PC-3 (cell line): Measurements from ENCODE around the gene BTD. TPM values are rescaled to one million over a fixed set of nuclear protein-coding genes. Genes with fewer than 3 reads are reported as not detected.
"Not testable (repeated sequence)": the region's sequence is repeated elsewhere in the genome, so short reads cannot be mapped to it uniquely, and the experiment has no call there.

Experiments used
- ATAC-seq: fragments of 200-7000 bp; cut with Tn5 transposase; 2 replicates; pipeline ENCODE4 v1.9.1; 2020; ENCODE audit warnings: mild to moderate bottlenecking, moderate library complexity
- BruUV-seq: library from RNA; stranded (reverse); fragments of 400-500 nt; replicated peaks from 2 replicates; lab custom pipeline; 2021; lab: Mats Ljungman, UMichigan
- CTCF ChIA-PET: fragments of 300-600 bp; sonication (Branson Sonifier 250); formaldehyde crosslinking; loops from one replicate; lab custom pipeline; 2022; ENCODE audit warnings: antibody characterized with exemption; lab: Charles Lee
- POLR2A ChIA-PET: fragments of 300-600 bp; sonication (Branson Sonifier 250); formaldehyde crosslinking; loops from one replicate; lab custom pipeline; 2022; ENCODE audit warnings: antibody characterized with exemption; ENCODE audit not compliant: unreplicated experiment; lab: Charles Lee
- DNase-seq: peaks from one replicate; pipeline ENCODE4 v3.0.0-alpha.2; 2015
- H2AFZ ChIP-seq: fragments of 300-600 bp; sonication (generic); 2 replicates; pipeline ENCODE4 v1.6.0; 2016; ENCODE audit warnings: antibody characterized with exemption, low read length
- H3F3A ChIP-seq: fragments of 300-600 bp; sonication (generic); one replicate; pipeline ENCODE4 v1.6.0; 2017; ENCODE audit warnings: antibody characterized with exemption, low read length, control low read depth, mild to moderate bottlenecking; ENCODE audit not compliant: unreplicated experiment
- H3K27ac ChIP-seq: fragments of 300-600 bp; sonication (generic); 2 replicates; pipeline ENCODE4 v1.5.1; 2016; ENCODE audit warnings: mild to moderate bottlenecking, low read length
- H3K27me3 ChIP-seq: fragments of 300-600 bp; sonication (generic); 2 replicates; pipeline ENCODE4 v1.6.1; 2016; ENCODE audit warnings: low read length, mixed read lengths
- H3K36me3 ChIP-seq: fragments of 300-600 bp; sonication (generic); 2 replicates; pipeline ENCODE4 v1.6.1; 2016; ENCODE audit warnings: low read depth, mixed run types, low read length, mixed read lengths
- H3K4me1 ChIP-seq: fragments of 300-600 bp; sonication (generic); 2 replicates; pipeline ENCODE4 v1.5.1; 2016; ENCODE audit warnings: low read length; ENCODE audit not compliant: insufficient read depth
- H3K4me2 ChIP-seq: fragments of 300-600 bp; sonication (generic); 2 replicates; pipeline ENCODE4 v1.6.0; 2016; ENCODE audit warnings: low read length
- H3K4me3 ChIP-seq: fragments of 300-600 bp; sonication (generic); 2 replicates; pipeline ENCODE4 v1.5.1; 2016; ENCODE audit warnings: mild to moderate bottlenecking, low read length, mixed read lengths
- H3K79me2 ChIP-seq: fragments of 300-600 bp; sonication (generic); 2 replicates; pipeline ENCODE4 v1.6.1; 2017; ENCODE audit warnings: low read length, mixed read lengths
- H3K9ac ChIP-seq: fragments of 300-600 bp; sonication (generic); 2 replicates; pipeline ENCODE4 v1.6.0; 2016; ENCODE audit warnings: mild to moderate bottlenecking, low read length
- H3K9me2 ChIP-seq: fragments of 300-600 bp; sonication (generic); replicated peaks from 2 replicates; pipeline ENCODE4 v1.6.1; 2016; ENCODE audit warnings: mixed run types, low read length, mixed read lengths
- H3K9me3 ChIP-seq: fragments of 300-600 bp; sonication (generic); 2 replicates; pipeline ENCODE4 v1.6.1; 2016; ENCODE audit warnings: low read length, mixed read lengths
- H4K20me1 ChIP-seq: fragments of 300-600 bp; sonication (generic); 2 replicates; pipeline ENCODE4 v1.6.1; 2016; ENCODE audit warnings: low read length, mixed read lengths
- EZH2 ChIP-seq: fragments of 300-600 bp; sonication (generic); IDR thresholded peaks from one replicate; pipeline ENCODE4 v1.6.1; 2017; ENCODE audit warnings: antibody characterized with exemption, mild to moderate bottlenecking, low read length; ENCODE audit not compliant: unreplicated experiment
- EZH2phosphoT487 ChIP-seq: fragments of 300-600 bp; sonication (generic); IDR thresholded peaks from 2 replicates; pipeline ENCODE4 v1.6.1; 2018; ENCODE audit warnings: mild to moderate bottlenecking, antibody characterized with exemption, low read length, borderline replicate concordance
- intact Hi-C: fragments of 100-400 bp; cut with micrococcal nuclease; formaldehyde crosslinking; loops from 2 replicates; pipeline ENCODE4 v1.9.0; 2023
- total RNA-seq: library from RNA; depleted of rRNA; stranded (reverse); fragments of >200 nt; gene quantifications from 2 replicates; pipeline ENCODE4 v1.2.3, GENCODE V29; 2014
- TF ChIP-seq, protein P1 (sequence below): fragments of 300-600 bp; sonication (generic); conservative IDR thresholded peaks from 2 replicates; pipeline ENCODE4 v1.5.1; 2017; ENCODE audit warnings: antibody characterized with exemption, low read depth, mild to moderate bottlenecking, low read length

The BTD gene
- total RNA-seq, 1 experiment from 2014 or later = 11.7 TPM

DNA sequence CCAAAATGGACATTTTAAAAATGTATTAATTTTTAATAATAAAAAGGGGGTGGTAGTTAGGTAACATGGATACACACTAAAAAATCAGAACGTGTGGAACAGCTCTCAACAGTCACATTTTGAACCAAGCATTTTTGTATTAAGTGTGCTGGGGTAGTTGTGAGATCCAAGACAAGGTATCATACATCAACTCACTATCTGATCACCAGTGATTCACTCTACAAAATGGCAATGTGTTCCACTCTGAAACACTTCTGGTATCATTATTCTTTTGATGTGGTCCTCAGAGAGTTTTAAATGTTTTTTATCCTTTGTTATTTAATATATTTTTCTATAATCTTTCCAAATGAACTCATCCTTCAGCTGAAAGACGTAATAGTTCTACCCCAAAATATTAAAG lies 5.6 kb upstream of the BTD start:
- Histone ChIP-seq H3K9me3 (no peaks in the 10 kb centered on the region), H3K36me3 (peaks cover 13% of the 10 kb centered on the region), H2AFZ (no peak overlapping the region), H3K4me1 (peaks cover 9% of the 10 kb centered on the region; the same call in 1 of the 2 replicates), H3K27me3 (no peaks in the 10 kb centered on the region), H3K27ac (no peak overlapping the region), H4K20me1 (no peaks in the 10 kb centered on the region), H3K4me2 (no peak overlapping the region), H3K79me2 (peaks cover 14% of the 10 kb centered on the region), H3K9ac (no peak overlapping the region), H3F3A (peaks cover 11% of the 10 kb centered on the region), H3K4me3 (no peak overlapping the region), H3K9me2 (no peaks in the 10 kb centered on the region)
- no peak for DNase-seq
- BruUV-seq = no TSS peak
- ChIA-PET POLR2A (no interaction called here), CTCF (no interaction called here)
- intact Hi-C loops = no loop called here
- TF ChIP-seq, protein P1, sequence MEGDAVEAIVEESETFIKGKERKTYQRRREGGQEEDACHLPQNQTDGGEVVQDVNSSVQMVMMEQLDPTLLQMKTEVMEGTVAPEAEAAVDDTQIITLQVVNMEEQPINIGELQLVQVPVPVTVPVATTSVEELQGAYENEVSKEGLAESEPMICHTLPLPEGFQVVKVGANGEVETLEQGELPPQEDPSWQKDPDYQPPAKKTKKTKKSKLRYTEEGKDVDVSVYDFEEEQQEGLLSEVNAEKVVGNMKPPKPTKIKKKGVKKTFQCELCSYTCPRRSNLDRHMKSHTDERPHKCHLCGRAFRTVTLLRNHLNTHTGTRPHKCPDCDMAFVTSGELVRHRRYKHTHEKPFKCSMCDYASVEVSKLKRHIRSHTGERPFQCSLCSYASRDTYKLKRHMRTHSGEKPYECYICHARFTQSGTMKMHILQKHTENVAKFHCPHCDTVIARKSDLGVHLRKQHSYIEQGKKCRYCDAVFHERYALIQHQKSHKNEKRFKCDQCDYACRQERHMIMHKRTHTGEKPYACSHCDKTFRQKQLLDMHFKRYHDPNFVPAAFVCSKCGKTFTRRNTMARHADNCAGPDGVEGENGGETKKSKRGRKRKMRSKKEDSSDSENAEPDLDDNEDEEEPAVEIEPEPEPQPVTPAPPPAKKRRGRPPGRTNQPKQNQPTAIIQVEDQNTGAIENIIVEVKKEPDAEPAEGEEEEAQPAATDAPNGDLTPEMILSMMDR = no peak
- TF ChIP-seq EZH2phosphoT487 (no peak), EZH2 (no peak)
- no peak for ATAC-seq

DNA sequence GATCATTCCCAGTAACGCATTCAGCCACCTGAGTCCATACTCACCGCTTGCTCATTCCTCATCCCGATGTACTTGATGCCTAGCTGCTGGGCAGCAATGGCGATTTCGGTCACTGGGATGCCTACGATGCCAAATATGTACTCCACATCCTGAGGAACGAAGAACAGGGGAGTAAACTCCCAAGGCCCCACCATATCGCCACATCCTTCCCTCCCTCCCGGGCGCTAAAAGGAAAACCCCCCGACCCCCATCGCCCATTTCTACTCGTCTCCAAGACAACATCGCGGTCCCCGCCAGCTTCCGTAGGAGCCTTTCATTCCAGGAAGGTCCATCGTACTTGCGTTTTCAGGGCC lies 523 bp upstream of the BTD start:
- ChIA-PET POLR2A (no interaction called here), CTCF (no interaction called here)
- DNase-seq = no peak

DNA sequence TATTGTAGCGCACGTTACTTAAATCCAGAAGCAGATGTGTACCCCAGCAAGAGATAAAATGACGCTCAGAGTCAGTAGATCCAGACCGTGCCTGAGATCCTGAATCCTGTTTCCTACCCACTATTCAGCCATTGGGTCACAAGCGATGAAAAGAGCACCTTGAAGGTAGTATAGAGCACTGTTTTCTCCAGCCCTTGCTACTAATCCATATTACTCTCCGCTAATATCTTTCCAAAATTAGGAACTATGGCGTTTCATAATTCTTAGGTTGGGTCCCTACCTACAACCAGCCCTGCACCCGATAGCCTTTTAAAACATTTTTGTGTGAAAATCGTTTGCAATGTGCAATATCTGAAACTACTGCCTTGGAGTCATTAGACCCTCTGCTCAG lies 596 bp downstream of the BTD start:
- TF ChIP-seq EZH2 (no peak), EZH2phosphoT487 (no peak)
- TF ChIP-seq, protein P1 = no peak
- Histone ChIP-seq H2AFZ (peak overlapping the region; percentile 85), H3K4me2 (peak overlapping the region; percentile 96), H3K4me1 (peaks cover 24% of the 10 kb centered on the region; the same call in 1 of the 2 replicates), H4K20me1 (no peaks in the 10 kb centered on the region), H3F3A (no peaks in the 10 kb centered on the region), H3K9ac (peak overlapping the region; percentile 80), H3K27me3 (no peaks in the 10 kb centered on the region), H3K27ac (peak overlapping the region; percentile 53), H3K4me3 (peak overlapping the region; percentile 88), H3K9me3 (no peaks in the 10 kb centered on the region), H3K9me2 (no peaks in the 10 kb centered on the region), H3K36me3 (peaks cover 5% of the 10 kb centered on the region; the same call in 1 of the 2 replicates), H3K79me2 (peaks cover 22% of the 10 kb centered on the region)
- ChIA-PET POLR2A (interaction anchor here (0.6 kb wide), 1 partner anchor 45 kb away, joined by 4 read pairs; no protein-coding TSS in a partner anchor), CTCF (interaction anchor here (0.5 kb wide), 1 partner anchor 42 kb away, joined by 3 read pairs; no protein-coding TSS in a partner anchor)
- ATAC-seq (peak; percentile 23), DNase-seq (no peak)
- BruUV-seq = TSS peak; percentile 85
- intact Hi-C loops = no loop called here

More for the DNA sequence above, 523 bp upstream of the BTD start:
- no TSS peak for BruUV-seq
- Histone ChIP-seq H3F3A (no peaks in the 10 kb centered on the region), H3K27me3 (no peaks in the 10 kb centered on the region), H3K4me1 (peaks cover 16% of the 10 kb centered on the region; the same call in 1 of the 2 replicates), H3K9me2 (no peaks in the 10 kb centered on the region), H3K36me3 (peaks cover 8% of the 10 kb centered on the region; the same call in 1 of the 2 replicates), H3K9ac (peak overlapping the region; percentile 80), H3K4me3 (peak overlapping the region; percentile 88), H4K20me1 (no peaks in the 10 kb centered on the region), H3K9me3 (no peaks in the 10 kb centered on the region), H2AFZ (peak overlapping the region; percentile 85), H3K27ac (no peak overlapping the region; the same call in 1 of the 2 replicates), H3K4me2 (peak overlapping the region; percentile 96), H3K79me2 (peaks cover 22% of the 10 kb centered on the region)
- no peak for TF ChIP-seq EZH2
- no peak for TF ChIP-seq EZH2phosphoT487
- TF ChIP-seq, protein P1 = no peak
- peak; percentile 2 for ATAC-seq
- intact Hi-C loops = no loop called here

DNA sequence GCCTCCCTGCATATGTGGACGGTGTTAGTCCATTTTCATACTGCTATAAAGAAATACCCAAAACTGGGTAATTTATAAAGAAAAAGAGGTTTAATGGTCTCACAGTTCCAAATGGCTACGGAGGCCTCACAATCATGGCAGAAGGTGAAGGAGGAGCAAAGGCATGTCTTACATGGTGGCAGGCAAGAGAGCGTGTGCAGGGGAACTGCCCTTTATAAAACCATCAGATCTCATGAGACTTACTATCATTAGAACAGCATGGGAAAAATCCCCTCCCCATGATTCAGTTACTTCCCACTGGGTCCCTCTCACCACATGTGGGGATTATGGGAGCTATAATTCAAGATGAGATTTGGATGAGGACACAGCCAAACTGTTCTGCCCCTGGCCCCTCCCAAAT lies 1.3 kb downstream of the BTD start:
- H3K4me3 ChIP-seq = peak overlapping the region; percentile 88
- H2AFZ ChIP-seq, H3K27ac ChIP-seq, H3K9me2 ChIP-seq, H4K20me1 ChIP-seq, POLR2A ChIA-PET, intact Hi-C loops, BruUV-seq, H3F3A ChIP-seq, H3K36me3 ChIP-seq, DNase-seq, CTCF ChIA-PET, H3K27me3 ChIP-seq, ATAC-seq, H3K9me3 ChIP-seq: not testable (repeated sequence)
- peak overlapping the region; percentile 96 for H3K4me2 ChIP-seq
- H3K79me2 ChIP-seq = peaks cover 22% of the 10 kb centered on the region
- peaks cover 24% of the 10 kb centered on the region; the same call in 1 of the 2 replicates for H3K4me1 ChIP-seq
- H3K9ac ChIP-seq = peak overlapping the region; percentile 80; the same call in 1 of the 2 replicates
